ENCODE results near the gene CYBC1. TPM values are rescaled to one million over a fixed set of nuclear protein-coding genes. Genes with fewer than 3 reads are reported as not detected.

The CYBC1 gene
- total and polyA plus RNA-seq, 3 experiments from 2014 or later, result 175 to 189 (median 184) TPM

DNA sequence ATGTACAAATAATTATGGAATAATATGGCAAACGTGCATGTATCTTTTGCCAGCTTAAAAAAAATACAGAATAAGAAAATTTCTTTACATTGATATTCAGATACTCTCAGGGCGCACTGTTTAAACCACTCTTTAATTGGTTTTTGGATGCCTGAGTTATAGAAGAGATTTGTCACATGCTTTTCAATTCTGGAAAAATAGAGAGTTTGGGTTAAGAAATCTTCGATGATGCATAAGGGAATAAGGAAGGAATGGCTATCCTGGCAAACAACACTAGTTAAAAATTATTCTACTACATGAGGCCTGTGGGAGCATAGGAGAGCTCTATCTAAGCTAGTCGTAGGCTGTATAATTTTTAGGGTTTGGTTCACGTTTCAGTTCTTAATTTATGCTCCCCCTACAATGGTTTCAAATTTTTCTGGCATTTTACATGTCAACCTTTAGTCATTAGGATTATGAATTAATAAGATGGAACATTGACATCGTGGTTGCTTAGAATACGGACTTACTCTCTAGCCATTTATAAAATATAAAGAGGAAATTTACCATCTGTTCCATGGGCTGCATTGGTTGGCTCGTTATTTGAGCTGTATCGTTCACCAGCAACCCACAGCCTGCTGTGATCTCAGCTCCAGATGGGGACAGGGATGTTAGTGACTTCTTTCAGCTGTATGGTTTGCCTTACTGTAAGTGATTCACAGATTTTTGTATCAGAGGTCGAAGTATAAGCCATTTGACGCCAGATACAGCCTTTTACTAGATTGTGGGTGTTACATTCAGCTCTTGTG, 23.9 kb upstream of the CYBC1 start:
- Mint-ChIP-seq H3K36me3 (peaks cover 4 to 60% (median 15%) of the 10 kb centered on the region in 3 donors), H3K4me3 (no peak overlapping the region), H3K27me3 (no peaks in the 10 kb centered on the region), H3K4me1 (peaks cover 9 to 15% (median 12%) of the 10 kb centered on the region in 3 donors), H3K27ac (peak overlapping the region in 2 of 8 donors; percentile 18 to 47), H3K9me3 (no peaks in the 10 kb centered on the region)
- Histone ChIP-seq H3K4me3 (ENCODE audit: low read length) (no peak overlapping the region), H3K4me1 (ENCODE audit: insufficient read depth, low read length) (no peaks in the 10 kb centered on the region), H3K27me3 (ENCODE audit: insufficient read depth, low read length, poor library complexity, severe bottlenecking) (no peaks in the 10 kb centered on the region), H3K36me3 (ENCODE audit: insufficient read depth, low read length) (peaks cover 18% of the 10 kb centered on the region), H3K27ac (ENCODE audit: low read depth, low read length) (no peak overlapping the region), H3K9me3 (ENCODE audit: low read length) (no peaks in the 10 kb centered on the region)
- ChIA-PET POLR2A (no interaction called here), CTCF (no interaction called here)
- no peak for DNase-seq

DNA sequence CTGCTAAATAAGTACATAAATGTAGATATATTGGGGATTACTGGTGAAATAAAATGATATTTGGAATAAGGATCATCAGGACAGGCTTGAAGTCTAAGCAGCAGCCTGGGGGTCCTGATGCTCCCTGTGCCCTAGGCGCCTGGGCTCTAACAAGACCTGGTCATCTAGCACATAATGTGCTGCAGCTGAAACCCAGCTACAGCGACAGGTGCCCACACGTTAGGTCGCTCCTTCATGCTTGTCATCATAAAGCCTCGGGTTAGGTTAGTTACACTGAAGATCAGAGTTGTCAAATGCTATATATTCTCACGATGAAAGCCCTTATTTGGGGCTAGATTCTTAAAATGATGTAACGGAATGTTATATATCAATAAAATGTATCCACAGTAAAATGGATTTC, 19.5 kb upstream of the CYBC1 start:
- H3K9me3 ChIP-seq (ENCODE audit: low read length), result no peaks in the 10 kb centered on the region
- POLR2A ChIA-PET, result interaction anchor here (1.5 kb wide), 1 partner anchor 12 kb away, joined by 4 read pairs; the partner anchor contains the start of gene NARF
- H3K27ac Mint-ChIP-seq, result no peak overlapping the region
- H3K4me3 ChIP-seq (ENCODE audit: low read length), result no peak overlapping the region
- peaks cover 2 to 12% (median 10%) of the 10 kb centered on the region in 3 donors for H3K4me1 Mint-ChIP-seq
- no peaks in the 10 kb centered on the region for H3K27me3 Mint-ChIP-seq
- H3K27me3 ChIP-seq (ENCODE audit: insufficient read depth, low read length, poor library complexity, severe bottlenecking), result no peaks in the 10 kb centered on the region
- H3K27ac ChIP-seq (ENCODE audit: low read depth, low read length), result no peak overlapping the region
- CTCF ChIA-PET, result no interaction called here
- H3K9me3 Mint-ChIP-seq, result no peaks in the 10 kb centered on the region
- no peaks in the 10 kb centered on the region for H3K4me1 ChIP-seq (ENCODE audit: insufficient read depth, low read length)
- peaks cover 7 to 68% (median 21%) of the 10 kb centered on the region in 3 donors for H3K36me3 Mint-ChIP-seq
- DNase-seq, result no peak
- no peak overlapping the region for H3K4me3 Mint-ChIP-seq
- peaks cover 19% of the 10 kb centered on the region for H3K36me3 ChIP-seq (ENCODE audit: insufficient read depth, low read length)

DNA sequence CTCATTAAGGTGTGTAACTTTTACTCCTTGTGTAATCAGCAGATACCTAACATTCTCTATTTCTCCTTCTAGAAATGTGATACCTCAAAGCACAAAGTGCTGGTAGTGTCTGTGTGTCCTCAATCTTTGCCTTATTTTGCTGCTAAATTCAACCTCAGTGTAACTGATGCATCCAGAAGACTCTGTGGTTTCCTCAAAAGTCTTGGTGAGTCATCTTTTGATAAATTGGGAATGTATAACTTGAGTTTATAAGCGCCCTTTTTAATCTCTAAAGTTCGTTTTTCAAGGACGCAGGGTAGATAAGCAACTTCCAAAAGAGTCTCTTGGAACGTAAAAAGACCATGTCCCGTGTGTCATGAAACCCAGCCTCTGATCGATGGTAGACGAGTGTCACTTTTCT, 18.1 kb upstream of the CYBC1 start:
- peaks cover 5 to 13% (median 10%) of the 10 kb centered on the region in 3 donors for H3K4me1 Mint-ChIP-seq
- Histone ChIP-seq H3K27me3 (ENCODE audit: insufficient read depth, low read length, poor library complexity, severe bottlenecking) (no peaks in the 10 kb centered on the region), H3K4me1 (ENCODE audit: insufficient read depth, low read length) (no peaks in the 10 kb centered on the region), H3K4me3 (ENCODE audit: low read length) (no peak overlapping the region), H3K27ac (ENCODE audit: low read depth, low read length) (no peak overlapping the region), H3K36me3 (ENCODE audit: insufficient read depth, low read length) (peaks cover 33% of the 10 kb centered on the region), H3K9me3 (ENCODE audit: low read length) (no peaks in the 10 kb centered on the region)
- no peak overlapping the region for H3K4me3 Mint-ChIP-seq
- H3K27ac Mint-ChIP-seq, result peak overlapping the region in 4 of 8 donors; percentile 4 to 55 (median 23)
- POLR2A ChIA-PET, result no interaction called here
- no peaks in the 10 kb centered on the region for H3K27me3 Mint-ChIP-seq
- DNase-seq, result no peak
- H3K36me3 Mint-ChIP-seq, result peaks cover 7 to 69% (median 23%) of the 10 kb centered on the region in 3 donors
- H3K9me3 Mint-ChIP-seq, result no peaks in the 10 kb centered on the region
- CTCF ChIA-PET, result no interaction called here

DNA sequence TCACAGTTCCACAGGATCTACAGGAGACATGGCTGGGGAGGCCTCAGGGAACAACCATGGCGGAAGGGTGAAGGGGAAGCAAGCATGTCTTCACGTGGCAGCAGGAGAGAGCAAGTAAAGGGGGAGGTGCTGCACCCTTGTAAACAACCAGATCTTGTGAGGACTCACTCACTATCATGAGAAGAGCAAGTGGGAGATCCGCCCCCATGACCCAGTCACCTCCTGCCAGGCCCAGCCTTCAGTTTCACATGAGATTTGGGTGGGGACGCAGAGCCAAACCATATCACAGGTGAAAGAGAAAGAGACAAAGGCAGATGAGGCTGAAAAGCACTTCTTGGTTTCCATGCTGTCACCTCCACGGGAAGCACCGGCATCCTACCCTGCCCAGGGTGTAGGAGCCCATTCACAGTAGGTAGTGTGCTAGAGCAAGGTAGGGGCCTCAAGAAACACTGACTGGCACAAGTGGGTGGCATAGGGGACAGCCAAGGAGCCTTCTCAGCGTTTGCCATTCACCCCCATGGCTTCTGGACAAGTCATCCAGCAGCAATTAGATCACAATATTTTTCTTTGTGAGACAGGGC, 14.6 kb upstream of the CYBC1 start:
- no peak overlapping the region for H3K4me3 ChIP-seq (ENCODE audit: low read length)
- Mint-ChIP-seq H3K36me3 (peaks cover 7 to 85% (median 25%) of the 10 kb centered on the region in 3 donors), H3K27me3 (no peaks in the 10 kb centered on the region), H3K4me3 (no peak overlapping the region), H3K4me1 (peaks cover 17 to 23% (median 20%) of the 10 kb centered on the region in 3 donors), H3K9me3 (no peaks in the 10 kb centered on the region), H3K27ac (peak overlapping the region in 2 of 8 donors; percentile 78 to 80)
- H3K27ac ChIP-seq (ENCODE audit: low read depth, low read length), result no peak overlapping the region
- POLR2A ChIA-PET, result no interaction called here
- peaks cover 48% of the 10 kb centered on the region for H3K36me3 ChIP-seq (ENCODE audit: insufficient read depth, low read length)
- no peaks in the 10 kb centered on the region for H3K4me1 ChIP-seq (ENCODE audit: insufficient read depth, low read length)
- DNase-seq, result no peak
- H3K27me3 ChIP-seq (ENCODE audit: insufficient read depth, low read length, poor library complexity, severe bottlenecking), result no peaks in the 10 kb centered on the region
- CTCF ChIA-PET, result no interaction called here
- no peaks in the 10 kb centered on the region for H3K9me3 ChIP-seq (ENCODE audit: low read length)

DNA sequence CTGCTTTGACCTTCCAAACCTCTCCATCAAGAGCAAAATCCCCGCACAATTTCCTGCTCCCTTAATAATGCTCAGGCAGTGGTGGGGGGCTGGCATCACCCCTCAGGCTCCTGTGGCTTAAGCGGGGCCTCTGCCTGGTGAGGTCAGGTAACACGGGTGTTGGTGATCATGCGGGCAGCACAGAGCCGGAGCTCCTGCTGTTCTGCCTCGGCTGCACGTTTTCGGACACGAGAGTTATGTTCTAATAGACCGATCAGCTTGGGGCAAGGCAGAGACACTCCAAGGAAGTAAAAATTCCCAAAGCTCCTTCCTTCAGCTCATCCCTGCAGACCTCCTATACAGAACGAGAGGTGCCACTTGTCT, 14.0 kb upstream of the CYBC1 start:
- H3K36me3 Mint-ChIP-seq, result peaks cover 4 to 85% (median 24%) of the 10 kb centered on the region in 3 donors
- H3K4me3 Mint-ChIP-seq, result no peak overlapping the region
- H3K27ac Mint-ChIP-seq, result no peak overlapping the region
- Histone ChIP-seq H3K27ac (ENCODE audit: low read depth, low read length) (no peak overlapping the region), H3K27me3 (ENCODE audit: insufficient read depth, low read length, poor library complexity, severe bottlenecking) (no peaks in the 10 kb centered on the region), H3K36me3 (ENCODE audit: insufficient read depth, low read length) (peaks cover 48% of the 10 kb centered on the region), H3K4me1 (ENCODE audit: insufficient read depth, low read length) (peaks cover under 1% of the 10 kb centered on the region), H3K4me3 (ENCODE audit: low read length) (no peak overlapping the region), H3K9me3 (ENCODE audit: low read length) (no peaks in the 10 kb centered on the region)
- H3K4me1 Mint-ChIP-seq, result peaks cover 16 to 26% (median 22%) of the 10 kb centered on the region in 3 donors
- POLR2A ChIA-PET, result no interaction called here
- no peak for DNase-seq
- no peaks in the 10 kb centered on the region for H3K27me3 Mint-ChIP-seq
- no peaks in the 10 kb centered on the region for H3K9me3 Mint-ChIP-seq
- CTCF ChIA-PET, result no interaction called here

DNA sequence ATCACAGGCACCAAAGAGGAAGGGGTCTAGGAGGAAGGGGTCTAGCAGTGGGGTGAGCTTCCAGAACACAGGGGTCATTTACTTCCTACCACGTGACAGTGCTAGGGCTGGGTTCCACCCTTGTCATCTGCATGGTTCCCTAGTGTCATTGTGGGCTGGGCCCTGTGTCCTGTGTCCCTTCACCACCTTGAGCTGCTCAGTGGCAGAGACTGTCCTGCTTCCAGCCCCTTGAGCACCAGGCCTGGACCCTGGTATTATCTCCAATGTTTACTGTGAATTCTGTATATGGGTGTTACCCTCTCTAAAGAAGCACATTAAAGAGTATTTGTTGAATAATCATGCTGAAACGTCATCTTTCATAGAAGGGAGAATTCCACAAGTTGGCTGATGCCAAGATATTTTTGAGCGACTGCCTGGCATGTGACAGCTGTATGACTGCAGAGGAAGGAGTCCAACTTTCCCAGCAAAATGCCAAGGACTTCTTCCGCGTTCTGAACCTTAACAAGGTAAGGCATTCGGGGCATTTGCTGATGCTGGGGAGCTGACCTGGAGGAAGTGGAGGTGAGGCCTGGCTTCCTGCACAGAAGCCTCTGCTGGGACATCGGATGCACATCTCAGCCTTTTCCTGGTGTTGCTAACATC, 13.5 kb upstream of the CYBC1 start:
- no peak overlapping the region for H3K27ac ChIP-seq (ENCODE audit: low read depth, low read length)
- no peaks in the 10 kb centered on the region for H3K27me3 Mint-ChIP-seq
- H3K9me3 Mint-ChIP-seq, result no peaks in the 10 kb centered on the region
- peaks cover 4 to 85% (median 24%) of the 10 kb centered on the region in 3 donors for H3K36me3 Mint-ChIP-seq
- peak overlapping the region in 2 of 8 donors; percentile 36 to 81 for H3K27ac Mint-ChIP-seq
- H3K36me3 ChIP-seq (ENCODE audit: insufficient read depth, low read length), result peaks cover 48% of the 10 kb centered on the region
- H3K27me3 ChIP-seq (ENCODE audit: insufficient read depth, low read length, poor library complexity, severe bottlenecking), result no peaks in the 10 kb centered on the region
- no peak overlapping the region for H3K4me3 Mint-ChIP-seq
- H3K4me3 ChIP-seq (ENCODE audit: low read length), result no peak overlapping the region
- peaks cover 5% of the 10 kb centered on the region for H3K4me1 ChIP-seq (ENCODE audit: insufficient read depth, low read length)
- no peaks in the 10 kb centered on the region for H3K9me3 ChIP-seq (ENCODE audit: low read length)
- no peak for DNase-seq
- ChIA-PET CTCF (no interaction called here), POLR2A (no interaction called here)
- H3K4me1 Mint-ChIP-seq, result peaks cover 20 to 31% (median 27%) of the 10 kb centered on the region in 3 donors

DNA sequence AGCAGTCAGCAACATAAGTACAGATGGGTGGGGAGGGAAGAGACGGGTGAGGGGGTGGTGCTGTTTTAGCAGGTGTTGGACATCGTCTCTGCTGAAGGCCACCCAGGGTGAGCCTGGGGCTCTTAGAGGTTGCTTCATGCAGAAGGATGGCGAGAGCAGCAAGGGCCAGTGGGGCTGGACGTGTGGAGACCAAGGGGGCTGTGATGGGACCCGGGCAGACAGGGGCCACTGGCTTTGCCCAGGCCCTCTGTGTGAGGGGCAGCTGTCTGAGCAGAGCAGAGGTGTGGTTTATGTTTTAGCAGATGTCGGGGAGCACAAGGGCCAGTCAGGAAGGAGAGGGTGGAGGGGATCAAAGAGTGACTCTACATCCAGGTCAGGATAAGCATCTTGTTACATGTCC, 12.8 kb upstream of the CYBC1 start:
- no peaks in the 10 kb centered on the region for H3K9me3 ChIP-seq (ENCODE audit: low read length)
- H3K36me3 ChIP-seq (ENCODE audit: insufficient read depth, low read length), result peaks cover 42% of the 10 kb centered on the region
- H3K4me3 ChIP-seq (ENCODE audit: low read length), result no peak overlapping the region
- POLR2A ChIA-PET, result interaction anchor here (1.2 kb wide), 1 partner anchor 11 kb away, joined by 3 read pairs; no protein-coding TSS in a partner anchor
- peaks cover 21 to 29% (median 28%) of the 10 kb centered on the region in 3 donors for H3K4me1 Mint-ChIP-seq
- no peak overlapping the region for H3K27ac ChIP-seq (ENCODE audit: low read depth, low read length)
- no peaks in the 10 kb centered on the region for H3K9me3 Mint-ChIP-seq
- peak overlapping the region in 3 of 8 donors; percentile 55 to 74 (median 65) for H3K27ac Mint-ChIP-seq
- CTCF ChIA-PET, result no interaction called here
- H3K4me1 ChIP-seq (ENCODE audit: insufficient read depth, low read length), result peaks cover 6% of the 10 kb centered on the region
- no peak for DNase-seq
- H3K4me3 Mint-ChIP-seq, result peak overlapping the region in 1 of 7 donors; percentile 30
- no peaks in the 10 kb centered on the region for H3K27me3 ChIP-seq (ENCODE audit: insufficient read depth, low read length, poor library complexity, severe bottlenecking)
- H3K36me3 Mint-ChIP-seq, result peaks cover 4 to 80% (median 18%) of the 10 kb centered on the region in 3 donors
- H3K27me3 Mint-ChIP-seq, result no peaks in the 10 kb centered on the region

Measured in CD8-positive, alpha-beta memory T cell (primary cell).